Upper lobe of left lung (tissue), 6 donors: ENCODE measurements around the gene IRF2BPL. TPM values are rescaled to one million over a fixed set of nuclear protein-coding genes. Genes with fewer than 3 reads are reported as not detected.

Source experiments
- ATAC-seq, 2 donors: fragments of 200-7000 bp; cut with Tn5 transposase; one replicate each; pipeline ENCODE4 v1.9.1; 2022; ENCODE audit warnings: mild to moderate bottlenecking in 2 of 2, moderate library complexity in 2 of 2; ENCODE audit not compliant: low FRiP score in 2 of 2
- DNase-seq, 2 donors: peaks; one replicate each; pipeline ENCODE4 v3.0.0-alpha.2; 2019 to 2020
- H3K27ac ChIP-seq, 4 donors: fragments of 200-600 bp; sonication (generic); one replicate each; pipeline ENCODE4 v1.5.1; 2016 to 2019
- H3K27me3 ChIP-seq, 4 donors: fragments of 200-600 bp; sonication (generic); one replicate each; pipeline ENCODE4 v1.5.1; 2017 to 2019
- H3K36me3 ChIP-seq, 4 donors: fragments of 200-600 bp; sonication (generic); one replicate each; pipeline ENCODE4 v1.5.1; 2016 to 2019
- H3K4me1 ChIP-seq, 4 donors: fragments of 200-600 bp; sonication (generic); one replicate each; pipeline ENCODE4 v1.5.1; 2018 to 2019
- H3K4me3 ChIP-seq, 4 donors: fragments of 200-600 bp; sonication (generic); one replicate each; pipeline ENCODE4 v1.5.1; 2017 to 2019; ENCODE audit warnings: mild to moderate bottlenecking in 2 of 4, moderate library complexity in 1 of 4
- H3K9me3 ChIP-seq, 4 donors: fragments of 200-600 bp; sonication (generic); one replicate each; pipeline ENCODE4 v1.5.1; 2018 to 2019
- EP300 ChIP-seq, 4 donors: sonication (generic); formaldehyde crosslinking; IDR thresholded peaks; one replicate each; pipeline ENCODE4 v1.5.1; 2017; ENCODE audit warnings: antibody characterized with exemption in 4 of 4, control low read depth in 2 of 4
- POLR2A ChIP-seq, 4 donors: fragments of 450-650 bp; IDR thresholded peaks; one replicate each; pipeline ENCODE4 v1.5.1; 2016 to 2017; ENCODE audit warnings: antibody characterized with exemption in 4 of 4, mild to moderate bottlenecking in 2 of 4
- POLR2AphosphoS5 ChIP-seq, 2 donors: sonication (generic); formaldehyde crosslinking; IDR thresholded peaks; one replicate each; pipeline ENCODE4 v1.5.1; 2017; ENCODE audit warnings: antibody characterized with exemption in 2 of 2
- WGBS, 2 donors: methylation state at CpG; one replicate each; pipeline ENCODE4 v1.1.5; 2017 to 2018; 5-methylcytosine and 5-hydroxymethylcytosine counted together
- total RNA-seq, 6 donors: library from RNA; depleted of rRNA in 4 of 6; stranded (reverse); fragments of >200 nt in 4 of 6; gene quantifications; one replicate each; pipeline versions ENCODE4 v1.1.0 to v1.2.1, GENCODE V29; 2016 to 2021
- TF ChIP-seq, protein P1 (sequence below), 6 experiments: fragments of 450-650 bp in 4 of 6; fragments of 200-600 bp in 2 of 6; sonication (generic) in 2 of 6; IDR thresholded peaks; one replicate each; pipeline ENCODE4 v1.5.1; 2016 to 2019; ENCODE audit warnings: antibody characterized with exemption in 6 of 6
- donor health status: DM: no; HTN: no; CAD: no; lungs with moderate emphysema.
- donor health status: DM: no; HTN: yes; CAD: no; lungs with severe emphysema.

Gene IRF2BPL
- total RNA-seq, 6 donors from 2014 or later = 44.0 to 111 (median 49.6) TPM

GRCh38 chr14:77012193-77012765 lies 16.2 kb downstream of the IRF2BPL start:
- WGBS, 2 donors = 66 to 79% methylated on average over 13 of the region's 13 CpGs
- TF ChIP-seq, protein P1, sequence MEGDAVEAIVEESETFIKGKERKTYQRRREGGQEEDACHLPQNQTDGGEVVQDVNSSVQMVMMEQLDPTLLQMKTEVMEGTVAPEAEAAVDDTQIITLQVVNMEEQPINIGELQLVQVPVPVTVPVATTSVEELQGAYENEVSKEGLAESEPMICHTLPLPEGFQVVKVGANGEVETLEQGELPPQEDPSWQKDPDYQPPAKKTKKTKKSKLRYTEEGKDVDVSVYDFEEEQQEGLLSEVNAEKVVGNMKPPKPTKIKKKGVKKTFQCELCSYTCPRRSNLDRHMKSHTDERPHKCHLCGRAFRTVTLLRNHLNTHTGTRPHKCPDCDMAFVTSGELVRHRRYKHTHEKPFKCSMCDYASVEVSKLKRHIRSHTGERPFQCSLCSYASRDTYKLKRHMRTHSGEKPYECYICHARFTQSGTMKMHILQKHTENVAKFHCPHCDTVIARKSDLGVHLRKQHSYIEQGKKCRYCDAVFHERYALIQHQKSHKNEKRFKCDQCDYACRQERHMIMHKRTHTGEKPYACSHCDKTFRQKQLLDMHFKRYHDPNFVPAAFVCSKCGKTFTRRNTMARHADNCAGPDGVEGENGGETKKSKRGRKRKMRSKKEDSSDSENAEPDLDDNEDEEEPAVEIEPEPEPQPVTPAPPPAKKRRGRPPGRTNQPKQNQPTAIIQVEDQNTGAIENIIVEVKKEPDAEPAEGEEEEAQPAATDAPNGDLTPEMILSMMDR (IDR thresholded peaks at IDR 0.05) = no peak
- TF ChIP-seq EP300 (IDR thresholded peaks at IDR 0.05) = no peak
- Histone ChIP-seq H3K36me3 (no peaks in the 10 kb centered on the region), H3K9me3 (no peaks in the 10 kb centered on the region), H3K4me1 (peaks cover 9 to 32% (median 30%) of the 10 kb centered on the region in 4 donors), H3K27ac (peak overlapping the region in 1 of 4 donors; percentile 61), H3K27me3 (no peaks in the 10 kb centered on the region), H3K4me3 (no peak overlapping the region)
- no peak for ATAC-seq
- no peak for DNase-seq

GRCh38 chr14:77011245-77011644 lies 17.3 kb downstream of the IRF2BPL start:
- Histone ChIP-seq H3K4me3 (no peak overlapping the region), H3K36me3 (no peaks in the 10 kb centered on the region), H3K27ac (no peak overlapping the region), H3K9me3 (no peaks in the 10 kb centered on the region), H3K27me3 (no peaks in the 10 kb centered on the region), H3K4me1 (peaks cover 18 to 40% (median 38%) of the 10 kb centered on the region in 4 donors)
- ATAC-seq = no peak
- no peak for DNase-seq
- whole genome bisulfite sequencing, 2 donors = 72 to 83% methylated on average over 1 to 4 of the region's 4 CpGs
- TF ChIP-seq, protein P1 (IDR thresholded peaks at IDR 0.05) = peak in 2 of 6 experiments; percentile 3 to 20
- TF ChIP-seq POLR2A (IDR thresholded peaks at IDR 0.05) = no peak

DNA sequence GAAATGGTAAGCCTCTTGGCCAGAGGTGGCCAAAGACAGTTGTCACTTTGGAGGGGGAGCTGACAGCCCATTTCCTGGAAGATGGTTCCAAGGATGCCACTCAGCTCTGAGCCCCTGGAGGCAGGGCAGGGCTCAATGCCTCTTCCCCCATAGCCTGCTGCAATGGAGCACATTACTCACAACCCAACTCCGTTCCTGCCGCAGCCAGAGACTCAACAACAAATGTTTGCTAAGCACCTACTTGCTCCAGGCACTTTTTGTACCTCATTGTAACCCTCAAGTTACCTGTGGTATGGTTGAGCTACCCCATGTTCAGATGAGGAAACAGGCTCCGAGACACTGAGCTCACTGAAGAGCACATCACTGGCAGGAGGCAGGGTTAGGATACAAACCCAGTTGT lies 19.5 kb downstream of the IRF2BPL start:
- H3K27me3 ChIP-seq = no peaks in the 10 kb centered on the region
- no peaks in the 10 kb centered on the region for H3K36me3 ChIP-seq
- H3K4me1 ChIP-seq = peaks cover 28 to 56% (median 46%) of the 10 kb centered on the region in 4 donors
- WGBS, 2 donors = 65% methylated on average over 3 of the region's 3 CpGs; no CpG with 5 or more reads in 1 of the 2 donors
- no peak overlapping the region for H3K4me3 ChIP-seq
- ATAC-seq = no peak
- H3K9me3 ChIP-seq = no peaks in the 10 kb centered on the region
- TF ChIP-seq, protein P1 (IDR thresholded peaks at IDR 0.05) = no peak
- TF ChIP-seq EP300 (IDR thresholded peaks at IDR 0.05) (no peak), POLR2A (IDR thresholded peaks at IDR 0.05) (no peak), POLR2AphosphoS5 (IDR thresholded peaks at IDR 0.05) (no peak)
- no peak for DNase-seq
- H3K27ac ChIP-seq = peak overlapping the region in 2 of 4 donors; percentile 78 to 89

- H3K36me3 ChIP-seq = no peaks in the 10 kb centered on the region
- no peak for ATAC-seq
- no peak for DNase-seq
- H3K9me3 ChIP-seq = no peaks in the 10 kb centered on the region
- H3K4me1 ChIP-seq = peaks cover 33 to 61% (median 45%) of the 10 kb centered on the region in 4 donors
- no peak overlapping the region for H3K4me3 ChIP-seq
- H3K27me3 ChIP-seq = no peaks in the 10 kb centered on the region
- TF ChIP-seq POLR2AphosphoS5 (IDR thresholded peaks at IDR 0.05) (no peak), POLR2A (IDR thresholded peaks at IDR 0.05) (no peak), EP300 (IDR thresholded peaks at IDR 0.05) (no peak)
- TF ChIP-seq, protein P1 (IDR thresholded peaks at IDR 0.05) = no peak
- peak overlapping the region; percentile 61 to 89 (median 73) for H3K27ac ChIP-seq
- 75 to 81% methylated on average over 4 of the region's 4 CpGs for WGBS, 2 donors
Observed at GRCh38 chr14:77008541-77008940, 20.0 kb downstream of the IRF2BPL start.

DNA sequence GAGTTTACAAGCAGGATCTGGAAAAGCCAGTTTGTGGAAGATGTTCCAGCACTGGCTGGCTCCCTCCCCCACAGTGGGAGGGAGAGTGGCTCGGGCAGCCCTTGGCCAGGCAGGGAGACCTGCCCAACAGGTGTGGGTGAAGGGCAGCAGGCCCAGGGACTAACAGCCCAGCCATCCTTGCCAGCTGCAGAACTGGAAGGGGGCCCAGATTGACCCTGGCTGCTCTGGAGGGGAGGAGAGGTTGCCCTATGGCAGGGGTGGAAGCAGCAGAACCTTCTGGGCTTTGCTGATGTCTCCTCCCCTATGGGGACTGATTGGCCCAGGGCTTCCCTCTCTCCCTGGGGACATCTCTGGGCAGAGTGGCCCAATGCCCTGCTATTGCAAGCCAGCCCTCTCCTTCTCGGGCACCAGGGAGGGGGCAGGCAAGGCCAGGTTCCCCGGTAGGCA lies 20.5 kb downstream of the IRF2BPL start:
- H3K4me1 ChIP-seq = peaks cover 34 to 64% (median 46%) of the 10 kb centered on the region in 4 donors
- no peaks in the 10 kb centered on the region for H3K27me3 ChIP-seq
- 40 to 50% methylated on average over 2 to 3 of the region's 3 CpGs for WGBS, 2 donors
- no peak overlapping the region for H3K4me3 ChIP-seq
- peak overlapping the region; percentile 61 to 89 (median 73) for H3K27ac ChIP-seq
- ATAC-seq (peak; percentile 70 to 91), DNase-seq (peak in 1 of 2 donors; percentile 92)
- no peaks in the 10 kb centered on the region for H3K9me3 ChIP-seq
- TF ChIP-seq, protein P1 (IDR thresholded peaks at IDR 0.05) = no peak
- TF ChIP-seq POLR2A (IDR thresholded peaks at IDR 0.05) = peak in 1 of 4 donors; percentile 18
- peak; percentile 79 to 85 for TF ChIP-seq POLR2AphosphoS5 (IDR thresholded peaks at IDR 0.05)
- TF ChIP-seq EP300 (IDR thresholded peaks at IDR 0.05) = peak in 2 of 4 donors; percentile 79 to 95
- no peaks in the 10 kb centered on the region for H3K36me3 ChIP-seq
